Sigmoid colon (tissue), 4 donors: ENCODE results near the gene KBTBD12.

Source experiments
- CTCF ChIP-seq, 4 experiments: fragments of 450-650 bp in 3 of 4; fragments of 200-600 bp in 1 of 4; IDR thresholded peaks; one replicate each; pipeline ENCODE4 v1.5.1; 2016 to 2019; ENCODE audit warnings: antibody characterized with exemption in 4 of 4, mild to moderate bottlenecking in 3 of 4, moderate library complexity in 2 of 4
- EP300 ChIP-seq, 4 donors: sonication (generic); formaldehyde crosslinking; IDR thresholded peaks; one replicate each; pipeline ENCODE4 v1.6.1; 2017; ENCODE audit warnings: antibody characterized with exemption in 4 of 4
- POLR2A ChIP-seq, 2 donors: fragments of 450-650 bp; IDR thresholded peaks; one replicate each; pipeline ENCODE4 v1.6.1; 2016; ENCODE audit warnings: antibody characterized with exemption in 2 of 2, mild to moderate bottlenecking in 2 of 2, moderate library complexity in 2 of 2

GRCh38 chr3:127915115-127915936 is at the start of gene KBTBD12:
- no peak for TF ChIP-seq CTCF (IDR thresholded peaks at IDR 0.05)
- no peak for TF ChIP-seq EP300 (IDR thresholded peaks at IDR 0.05)
- peak; percentile 20 to 32 for TF ChIP-seq POLR2A (IDR thresholded peaks at IDR 0.05)
